ENCODE measurements around the gene GNE. TPM values are rescaled to one million over a fixed set of nuclear protein-coding genes. Genes with fewer than 3 reads are reported as not detected.

Gene GNE
- total RNA-seq, 2 donors from 2014 or later = 23.3 to 26.1 TPM

DNA sequence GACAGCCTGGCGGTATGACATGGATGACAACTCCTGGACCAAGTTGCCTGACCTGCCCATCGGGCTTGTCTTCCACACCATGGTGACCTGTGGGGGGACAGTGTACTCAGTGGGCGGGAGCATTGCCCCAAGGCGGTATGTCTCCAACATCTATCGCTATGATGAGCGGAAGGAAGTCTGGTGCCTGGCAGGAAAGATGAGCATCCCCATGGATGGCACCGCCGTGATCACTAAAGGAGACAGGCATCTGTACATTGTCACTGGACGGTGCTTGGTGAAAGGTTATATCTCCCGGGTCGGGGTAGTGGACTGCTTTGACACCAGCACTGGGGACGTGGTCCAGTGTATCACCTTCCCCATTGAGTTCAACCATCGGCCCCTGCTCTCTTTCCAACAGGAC lies 87.7 kb downstream of the GNE start:
- no peaks in the 10 kb centered on the region for H3K36me3 ChIP-seq
- no peak overlapping the region for H3K4me3 ChIP-seq
- no peaks in the 10 kb centered on the region for H3K9me3 ChIP-seq
- DNase-seq (ENCODE audit: low spot score) = no peak
- TF ChIP-seq CTCF (IDR thresholded peaks at IDR 0.05) = no peak
- no peak overlapping the region for H3K27ac ChIP-seq
- ATAC-seq (ENCODE audit: insufficient number of reproducible peaks, low FRiP score, low read depth) = no peak
- H3K27me3 ChIP-seq (replicated peaks; ENCODE audit: insufficient read depth) = no peaks in the 10 kb centered on the region
- H3K4me1 ChIP-seq (ENCODE audit: control insufficient read depth in 1 of 2, low read depth in 2 of 2) = peaks cover under 1 to 3% of the 10 kb centered on the region in 2 donors

DNA sequence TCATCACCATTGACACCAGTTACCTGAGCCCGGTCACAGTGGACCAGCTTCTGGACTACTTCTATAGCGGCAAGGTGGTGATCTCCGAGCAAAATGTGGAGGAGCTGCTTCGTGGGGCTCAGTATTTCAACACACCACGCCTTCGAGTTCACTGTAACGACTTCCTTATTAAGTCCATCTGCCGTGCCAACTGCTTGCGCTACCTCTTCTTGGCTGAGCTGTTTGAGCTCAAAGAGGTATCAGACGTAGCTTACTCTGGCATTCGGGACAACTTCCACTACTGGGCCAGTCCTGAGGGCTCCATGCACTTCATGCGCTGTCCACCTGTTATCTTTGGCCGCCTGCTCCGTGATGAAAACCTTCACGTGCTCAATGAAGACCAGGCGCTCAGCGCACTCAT lies 88.5 kb downstream of the GNE start:
- TF ChIP-seq CTCF (IDR thresholded peaks at IDR 0.05) = no peak
- Histone ChIP-seq H3K9me3 (no peaks in the 10 kb centered on the region), H3K36me3 (no peaks in the 10 kb centered on the region), H3K4me1 (ENCODE audit: control insufficient read depth in 1 of 2, low read depth in 2 of 2) (peaks cover 8 to 11% of the 10 kb centered on the region in 2 donors), H3K27me3 (replicated peaks; ENCODE audit: insufficient read depth) (no peaks in the 10 kb centered on the region), H3K27ac (no peak overlapping the region), H3K4me3 (no peak overlapping the region)
- ATAC-seq (ENCODE audit: insufficient number of reproducible peaks, low FRiP score, low read depth) (no peak), DNase-seq (ENCODE audit: low spot score) (no peak)

DNA sequence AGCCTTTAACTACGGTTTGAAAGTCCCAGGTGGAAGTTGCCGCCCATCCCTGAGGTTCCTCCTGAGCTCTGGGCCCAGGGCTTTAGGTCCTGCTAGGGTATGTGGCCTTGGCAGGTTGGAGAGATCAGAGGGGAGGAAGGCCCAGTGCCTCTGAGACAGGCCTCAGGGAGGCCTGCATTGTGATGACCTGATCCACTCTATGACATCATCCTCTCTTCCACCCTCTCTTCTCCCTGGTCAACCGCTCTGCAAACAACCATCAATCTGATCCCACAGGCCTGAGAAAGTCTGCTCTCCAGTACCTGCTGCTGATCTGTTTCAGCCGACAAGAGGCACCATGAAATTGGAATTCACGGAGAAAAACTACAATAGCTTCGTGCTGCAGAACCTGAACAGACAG lies 89.1 kb downstream of the GNE start, which contains the start of gene CCIN:
TSS of gene CCIN (plus strand) at position 223 of the 400 bp plus-strand sequence. CDS start at position 338, 115 bp downstream.
- no peak for DNase-seq (ENCODE audit: low spot score)

DNA sequence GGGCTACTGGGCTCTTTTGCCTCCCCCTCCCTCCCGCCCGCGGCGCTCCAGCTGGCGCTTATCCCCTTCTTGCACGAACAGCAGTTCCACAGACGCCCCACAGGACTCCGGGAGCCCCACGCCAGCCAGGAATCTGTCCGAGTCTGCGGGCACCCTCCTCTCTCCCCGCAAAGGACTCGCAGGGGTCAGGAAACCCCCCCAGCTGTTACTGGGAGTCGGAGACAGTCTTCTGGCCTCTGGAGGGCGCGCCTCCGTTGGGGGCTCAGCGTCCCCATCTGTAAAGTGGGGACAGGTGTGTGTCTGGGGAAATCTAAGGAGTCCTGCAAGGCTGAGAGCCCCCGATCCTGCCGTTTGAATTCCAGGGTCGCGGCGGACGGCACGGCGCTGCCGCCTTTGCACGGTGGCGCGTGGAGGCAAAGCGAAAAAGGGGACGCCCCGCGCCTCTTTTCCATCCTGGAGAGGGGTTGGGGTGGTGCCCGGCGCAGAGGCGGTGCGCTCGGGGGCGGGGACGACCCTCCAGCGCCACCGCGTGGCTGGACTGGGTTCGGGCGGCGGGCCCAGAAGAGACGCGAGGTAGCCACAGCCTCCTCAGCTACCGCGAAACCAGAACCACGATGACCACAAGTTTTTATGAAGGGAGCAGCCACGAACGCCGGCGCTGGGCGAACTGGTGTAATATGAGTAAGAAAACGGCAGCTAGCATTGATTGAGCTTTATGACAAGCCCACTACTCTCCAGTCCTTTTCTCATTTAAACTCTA lies 91.9 kb downstream of the GNE start:
- no peak for DNase-seq (ENCODE audit: low spot score)
- Histone ChIP-seq H3K9me3 (no peaks in the 10 kb centered on the region), H3K4me3 (peak overlapping the region; percentile 90), H3K27ac (peak overlapping the region; percentile 45 to 77), H3K4me1 (ENCODE audit: control insufficient read depth in 1 of 2, low read depth in 2 of 2) (peaks cover 17 to 42% of the 10 kb centered on the region in 2 donors), H3K36me3 (no peaks in the 10 kb centered on the region), H3K27me3 (replicated peaks; ENCODE audit: insufficient read depth) (no peaks in the 10 kb centered on the region)
- TF ChIP-seq CTCF (IDR thresholded peaks at IDR 0.05) = peak; percentile 86
- ATAC-seq (ENCODE audit: insufficient number of reproducible peaks, low FRiP score, low read depth) = peak; percentile 58

More for the DNA sequence above, 89.1 kb downstream of the GNE start, which contains the start of gene CCIN:
- no peak for ATAC-seq (ENCODE audit: insufficient number of reproducible peaks, low FRiP score, low read depth)
- H3K27me3 ChIP-seq (replicated peaks; ENCODE audit: insufficient read depth) = no peaks in the 10 kb centered on the region
- H3K4me3 ChIP-seq = no peak within 1 kb of the TSS
- peaks cover 8 to 17% of the 10 kb centered on the region in 2 donors for H3K4me1 ChIP-seq (ENCODE audit: control insufficient read depth in 1 of 2, low read depth in 2 of 2)
- TF ChIP-seq CTCF (IDR thresholded peaks at IDR 0.05) = no peak
- H3K27ac ChIP-seq = no peak within 1 kb of the TSS
- no peaks in the 10 kb centered on the region for H3K9me3 ChIP-seq
- H3K36me3 ChIP-seq = no peaks in the 10 kb centered on the region

GRCh38 chr9:36165826-36166167 lies 92.5 kb downstream of the GNE start:
- Histone ChIP-seq H3K4me3 (peak overlapping the region; percentile 90), H3K27me3 (replicated peaks; ENCODE audit: insufficient read depth) (no peaks in the 10 kb centered on the region), H3K27ac (peak overlapping the region; percentile 75 to 77), H3K9me3 (no peaks in the 10 kb centered on the region), H3K36me3 (no peaks in the 10 kb centered on the region), H3K4me1 (ENCODE audit: control insufficient read depth in 1 of 2, low read depth in 2 of 2) (peaks cover 17 to 47% of the 10 kb centered on the region in 2 donors)
- TF ChIP-seq CTCF (IDR thresholded peaks at IDR 0.05) = no peak
- DNase-seq (ENCODE audit: low spot score) (no peak), ATAC-seq (ENCODE audit: insufficient number of reproducible peaks, low FRiP score, low read depth) (no peak)

All from thoracic aorta (tissue), 2 donors.